Endothelial cell of umbilical vein (primary cell): ENCODE measurements around the gene CD93.

Experiments used
- EZH2 ChIP-seq: IDR thresholded peaks from 2 replicates; pipeline ENCODE4 v1.6.1; 2012; ENCODE audit warnings: borderline replicate concordance, low read depth, mild to moderate bottlenecking, moderate library complexity, low read length, inconsistent platforms; ENCODE audit not compliant: severe bottlenecking
- FOS ChIP-seq: IDR thresholded peaks from 2 replicates; pipeline ENCODE4 v1.6.1; 2011; ENCODE audit warnings: mild to moderate bottlenecking, low read length, moderate library complexity, borderline replicate concordance; ENCODE audit not compliant: insufficient read depth
- GATA2 ChIP-seq: IDR thresholded peaks from 2 replicates; pipeline ENCODE4 v1.7.0; 2011; ENCODE audit warnings: low read depth, mild to moderate bottlenecking, moderate library complexity, mixed read lengths, low read length; ENCODE audit not compliant: insufficient read length, insufficient read depth
- JUN ChIP-seq: IDR thresholded peaks from 2 replicates; pipeline ENCODE4 v1.6.1; 2011; ENCODE audit warnings: borderline replicate concordance, low read depth; ENCODE audit not compliant: insufficient read length, insufficient read depth
- MYC ChIP-seq: IDR thresholded peaks from one replicate; pipeline ENCODE4 v1.6.1; 2011; ENCODE audit warnings: mild to moderate bottlenecking, low read depth, low read length
- POLR2A ChIP-seq: IDR thresholded peaks from 2 replicates; pipeline ENCODE4 v1.6.1; 2012; ENCODE audit warnings: low read depth, mild to moderate bottlenecking, control low read depth, low read length
- POLR2AphosphoS5 ChIP-seq: IDR thresholded peaks from 2 replicates; pipeline ENCODE4 v1.6.1; 2012; ENCODE audit warnings: low read depth, mild to moderate bottlenecking, control low read depth, low read length, moderate library complexity; ENCODE audit not compliant: insufficient read depth
- TF ChIP-seq, protein P1 (sequence below): IDR thresholded peaks from 2 replicates; pipeline ENCODE4 v1.6.1; 2011; ENCODE audit not compliant: insufficient read depth, insufficient read length
- TF ChIP-seq, protein P2 (sequence below), 2 donors: IDR thresholded peaks; 1 replicate in 1 of 2; 2 replicates in 1 of 2; pipeline ENCODE4 v1.5.1; 2011; ENCODE audit warnings: low read length in 2 of 2, mild to moderate bottlenecking in 2 of 2, moderate library complexity in 2 of 2, control low read depth in 1 of 2, inconsistent platforms in 1 of 2, low read depth in 1 of 2; ENCODE audit not compliant: insufficient read depth in 1 of 2; ENCODE audit errors: extremely low read depth in 1 of 2

DNA sequence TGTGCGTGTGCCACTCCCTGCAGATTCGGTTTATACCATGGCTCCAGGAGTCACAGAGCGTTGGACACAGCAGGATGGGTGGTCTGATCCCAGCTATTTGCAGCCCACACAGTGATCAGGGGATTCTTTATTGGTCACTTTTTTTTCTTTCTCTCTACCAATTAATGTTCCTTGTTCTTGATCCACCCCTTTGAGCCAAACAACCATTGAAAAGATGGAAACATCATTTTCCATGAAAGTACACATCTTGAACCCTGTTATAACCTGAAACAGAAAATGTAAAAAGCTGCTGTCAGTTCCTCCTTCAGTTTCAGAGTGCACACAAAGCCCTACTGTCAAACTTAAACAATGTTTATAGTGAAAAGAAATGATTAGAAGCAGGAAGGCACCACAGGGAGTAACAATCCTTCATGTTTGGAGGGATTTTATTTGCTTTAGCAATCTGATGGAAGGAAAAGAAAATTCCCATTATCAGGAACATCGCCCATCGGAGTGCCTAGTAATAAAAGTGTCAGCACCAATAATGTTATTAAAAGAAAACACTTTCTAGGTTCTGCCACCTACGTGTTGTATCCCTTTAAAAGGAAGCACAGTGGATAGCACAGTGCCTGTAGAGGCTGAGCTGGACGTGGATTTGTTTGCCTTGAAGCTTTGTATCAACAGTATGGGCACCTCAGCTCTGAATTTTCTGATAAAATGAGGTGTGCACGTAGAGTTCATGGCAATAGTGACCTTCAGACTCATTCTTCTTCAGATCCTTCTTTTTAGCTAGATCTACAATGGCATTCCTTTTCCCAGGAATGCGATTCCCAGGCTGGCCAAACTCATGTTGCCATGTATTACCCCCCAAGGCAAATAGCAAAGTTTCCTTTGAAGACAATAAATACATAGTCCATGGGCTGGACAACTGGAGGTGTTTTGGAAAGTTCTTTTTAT, 20.6 kb downstream of the CD93 start:
- TF ChIP-seq, protein P1, sequence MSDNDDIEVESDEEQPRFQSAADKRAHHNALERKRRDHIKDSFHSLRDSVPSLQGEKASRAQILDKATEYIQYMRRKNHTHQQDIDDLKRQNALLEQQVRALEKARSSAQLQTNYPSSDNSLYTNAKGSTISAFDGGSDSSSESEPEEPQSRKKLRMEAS, result no peak
- TF ChIP-seq EZH2 (no peak), POLR2A (no peak), JUN (no peak), POLR2AphosphoS5 (no peak), MYC (no peak), GATA2 (no peak), FOS (no peak)
- TF ChIP-seq, protein P2, sequence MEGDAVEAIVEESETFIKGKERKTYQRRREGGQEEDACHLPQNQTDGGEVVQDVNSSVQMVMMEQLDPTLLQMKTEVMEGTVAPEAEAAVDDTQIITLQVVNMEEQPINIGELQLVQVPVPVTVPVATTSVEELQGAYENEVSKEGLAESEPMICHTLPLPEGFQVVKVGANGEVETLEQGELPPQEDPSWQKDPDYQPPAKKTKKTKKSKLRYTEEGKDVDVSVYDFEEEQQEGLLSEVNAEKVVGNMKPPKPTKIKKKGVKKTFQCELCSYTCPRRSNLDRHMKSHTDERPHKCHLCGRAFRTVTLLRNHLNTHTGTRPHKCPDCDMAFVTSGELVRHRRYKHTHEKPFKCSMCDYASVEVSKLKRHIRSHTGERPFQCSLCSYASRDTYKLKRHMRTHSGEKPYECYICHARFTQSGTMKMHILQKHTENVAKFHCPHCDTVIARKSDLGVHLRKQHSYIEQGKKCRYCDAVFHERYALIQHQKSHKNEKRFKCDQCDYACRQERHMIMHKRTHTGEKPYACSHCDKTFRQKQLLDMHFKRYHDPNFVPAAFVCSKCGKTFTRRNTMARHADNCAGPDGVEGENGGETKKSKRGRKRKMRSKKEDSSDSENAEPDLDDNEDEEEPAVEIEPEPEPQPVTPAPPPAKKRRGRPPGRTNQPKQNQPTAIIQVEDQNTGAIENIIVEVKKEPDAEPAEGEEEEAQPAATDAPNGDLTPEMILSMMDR (IDR thresholded peaks at IDR 0.05; ENCODE audit: extremely low read depth in 1 of 2, insufficient read depth in 1 of 2, low read depth in 1 of 2, low read length in 2 of 2), result no peak
